WTC11 (cell line): ENCODE data around the gene BRI3BP. TPM values are rescaled to one million over a fixed set of nuclear protein-coding genes. Genes with fewer than 3 reads are reported as not detected.

Source experiments
- ATAC-seq: fragments of 200-7000 bp; cut with Tn5 transposase; 2 replicates; pipeline ENCODE4 v1.10.0; 2021; ENCODE audit warnings: mild to moderate bottlenecking, moderate library complexity
- CTCF ChIA-PET: fragments of 300-600 bp; sonication (Branson Sonifier 250); formaldehyde crosslinking; loops from one replicate; lab custom pipeline; 2021; ENCODE audit warnings: antibody characterized with exemption; lab: Charles Lee
- POLR2A ChIA-PET: fragments of 350-600 bp; sonication (Branson Sonifier 250); formaldehyde crosslinking; loops from one replicate; lab custom pipeline; 2021; ENCODE audit warnings: antibody characterized with exemption; lab: Charles Lee
- DNase-seq: peaks from one replicate; pipeline ENCODE4 v3.0.0; 2021; ENCODE audit warnings: low spot score
- H3K27ac Mint-ChIP-seq: 2 replicates; pipeline ENCODE4 v1.8.0; 2021; ENCODE audit warnings: mixed read lengths
- H3K27me3 Mint-ChIP-seq: 2 replicates; pipeline ENCODE4 v1.8.0; 2021; ENCODE audit warnings: low read depth, mild to moderate bottlenecking, moderate library complexity, mixed read lengths
- H3K36me3 Mint-ChIP-seq: 2 replicates; pipeline ENCODE4 v1.8.0; 2021; ENCODE audit warnings: mixed read lengths
- H3K4me1 Mint-ChIP-seq: 2 replicates; pipeline ENCODE4 v1.8.0; 2022; ENCODE audit warnings: mixed read lengths
- H3K4me3 Mint-ChIP-seq: 2 replicates; pipeline ENCODE4 v1.8.0; 2021; ENCODE audit warnings: mild to moderate bottlenecking, moderate library complexity, mixed read lengths
- H3K9me3 Mint-ChIP-seq: 2 replicates; pipeline ENCODE4 v1.8.0; 2021; ENCODE audit warnings: mixed read lengths
- ATF3 ChIP-seq: sonication (generic); formaldehyde crosslinking; conservative IDR thresholded peaks from 2 replicates; pipeline ENCODE4 v1.8.1; 2022; ENCODE audit warnings: mild to moderate bottlenecking, missing genetic modification reagents
- CREM ChIP-seq: sonication (generic); formaldehyde crosslinking; IDR thresholded peaks from 2 replicates; pipeline ENCODE4 v1.8.1; 2022; ENCODE audit warnings: mild to moderate bottlenecking, missing genetic modification reagents, moderate library complexity
- E2F4 ChIP-seq: sonication (generic); formaldehyde crosslinking; IDR thresholded peaks from 2 replicates; pipeline ENCODE4 v1.8.1; 2022; ENCODE audit warnings: low read depth, mild to moderate bottlenecking, moderate library complexity, missing genetic modification reagents, borderline replicate concordance
- EMX1 ChIP-seq: fragments of 250-450 bp; sonication (Bioruptor Pico); IDR thresholded peaks from 2 replicates; pipeline ENCODE4 v1.8.0; 2021; ENCODE audit warnings: mild to moderate bottlenecking
- FOXJ3 ChIP-seq: sonication (generic); formaldehyde crosslinking; IDR thresholded peaks from 2 replicates; pipeline ENCODE4 v1.9.0; 2021; ENCODE audit warnings: missing genetic modification reagents, mild to moderate bottlenecking, borderline replicate concordance
- FOXK1 ChIP-seq: sonication (generic); formaldehyde crosslinking; IDR thresholded peaks from 2 replicates; pipeline ENCODE4 v1.8.0; 2022; ENCODE audit warnings: mild to moderate bottlenecking, moderate library complexity, missing genetic modification reagents
- HMGA2 ChIP-seq: fragments of 250-450 bp; sonication (Bioruptor Pico); IDR thresholded peaks from 2 replicates; pipeline ENCODE4 v1.4.0; 2021; ENCODE audit warnings: mild to moderate bottlenecking, moderate library complexity
- IRF2 ChIP-seq: sonication (generic); formaldehyde crosslinking; IDR thresholded peaks from 2 replicates; pipeline ENCODE4 v1.8.0; 2022; ENCODE audit warnings: low read depth, missing genetic modification reagents, borderline replicate concordance
- NR2C2 ChIP-seq: sonication (generic); formaldehyde crosslinking; IDR thresholded peaks from 2 replicates; pipeline ENCODE4 v1.8.0; 2022; ENCODE audit warnings: mild to moderate bottlenecking, missing genetic modification reagents
- PRDM15 ChIP-seq: sonication (generic); formaldehyde crosslinking; IDR thresholded peaks from 2 replicates; pipeline ENCODE4 v1.8.0; 2022; ENCODE audit warnings: missing genetic modification reagents
- TCF7 ChIP-seq: sonication (generic); formaldehyde crosslinking; IDR thresholded peaks from 2 replicates; pipeline ENCODE4 v1.8.0; 2022; ENCODE audit warnings: mild to moderate bottlenecking, low read depth, missing genetic modification reagents, moderate library complexity
- TP53 ChIP-seq: sonication (generic); formaldehyde crosslinking; IDR thresholded peaks from 2 replicates; pipeline ENCODE4 v1.8.1; 2023; ENCODE audit warnings: mild to moderate bottlenecking, missing genetic modification reagents
- ZBTB21 ChIP-seq: sonication (generic); formaldehyde crosslinking; IDR thresholded peaks from 2 replicates; pipeline ENCODE4 v1.8.1; 2023; ENCODE audit warnings: mild to moderate bottlenecking, missing genetic modification reagents, borderline replicate concordance
- ZMAT4 ChIP-seq: fragments of 250-450 bp; sonication (Bioruptor Pico); IDR thresholded peaks from 2 replicates; pipeline ENCODE4 v1.9.0; 2021; ENCODE audit warnings: mild to moderate bottlenecking
- ZNF512 ChIP-seq: sonication (generic); formaldehyde crosslinking; IDR thresholded peaks from 2 replicates; pipeline ENCODE4 v1.8.1; 2022; ENCODE audit warnings: missing genetic modification reagents, borderline replicate concordance
- total RNA-seq: library from RNA; stranded (reverse); gene quantifications from 3 replicates; pipeline ENCODE4 v1.2.3, GENCODE V29; 2021

BRI3BP gene
- total RNA-seq, 1 experiment from 2014 or later = 11.9 TPM

- CTCF ChIA-PET = no interaction called here
- H3K4me3 Mint-ChIP-seq = no peak overlapping the region
- H3K27ac Mint-ChIP-seq = no peak overlapping the region
- POLR2A ChIA-PET = no interaction called here
- no peaks in the 10 kb centered on the region for H3K4me1 Mint-ChIP-seq
- H3K27me3 Mint-ChIP-seq = no peaks in the 10 kb centered on the region
- peaks cover 62% of the 10 kb centered on the region for H3K36me3 Mint-ChIP-seq
- no peaks in the 10 kb centered on the region; the same call in 1 of the 2 replicates for H3K9me3 Mint-ChIP-seq
- no peak for TF ChIP-seq ZMAT4
- no peak for TF ChIP-seq HMGA2 (CRISPR knock-in tag)
- TF ChIP-seq NR2C2 (CRISPR knock-in tag) = no peak
- TF ChIP-seq TP53 = no peak
- TF ChIP-seq E2F4 (CRISPR knock-in tag) = no peak
- no peak for TF ChIP-seq ZBTB21
- no peak for TF ChIP-seq ZNF512 (CRISPR knock-in tag)
- TF ChIP-seq PRDM15 (CRISPR knock-in tag) = no peak
- no peak for TF ChIP-seq ATF3 (CRISPR knock-in tag)
- TF ChIP-seq, all 79 proteins: peak for 0
- DNase-seq (no peak), ATAC-seq (no peak)
Observed at GRCh38 chr12:124964251-124964650, 29.2 kb upstream of the BRI3BP start.

GRCh38 chr12:124964836-124965462 lies 28.5 kb upstream of the BRI3BP start:
- ChIA-PET POLR2A (no interaction called here), CTCF (no interaction called here)
- no peak for DNase-seq
- Mint-ChIP-seq H3K4me1 (no peaks in the 10 kb centered on the region), H3K27ac (no peak overlapping the region), H3K36me3 (peaks cover 56% of the 10 kb centered on the region), H3K4me3 (no peak overlapping the region), H3K27me3 (no peaks in the 10 kb centered on the region), H3K9me3 (no peaks in the 10 kb centered on the region; the same call in 1 of the 2 replicates)
- no peak for ATAC-seq
- TF ChIP-seq HMGA2 (CRISPR knock-in tag) (no peak), CREM (no peak), PRDM15 (CRISPR knock-in tag) (no peak), TCF7 (no peak), E2F4 (CRISPR knock-in tag) (no peak), FOXK1 (CRISPR knock-in tag) (no peak), ATF3 (CRISPR knock-in tag) (no peak), EMX1 (CRISPR knock-in tag) (no peak), IRF2 (no peak), FOXJ3 (CRISPR knock-in tag) (no peak)
